ENCODE data around the gene VPS26B.

- TF ChIP-seq CTCF (IDR thresholded peaks at IDR 0.05) (no peak), POLR2A (IDR thresholded peaks at IDR 0.05; ENCODE audit: low read depth) (no peak), POLR2AphosphoS5 (IDR thresholded peaks at IDR 0.05) (no peak), EP300 (IDR thresholded peaks at IDR 0.05) (no peak)
These were observed 48.2 kb upstream of the VPS26B start for GRCh38 chr11:134176284-134176683.
